Inflammatory macrophage (primary cell): ENCODE data around the gene EDN2.

Source experiments
- DNase-seq, 2 donors: peaks; one replicate each; pipeline ENCODE4 v3.0.0-alpha.2; 2020 to 2022

EDN2 gene

DNA sequence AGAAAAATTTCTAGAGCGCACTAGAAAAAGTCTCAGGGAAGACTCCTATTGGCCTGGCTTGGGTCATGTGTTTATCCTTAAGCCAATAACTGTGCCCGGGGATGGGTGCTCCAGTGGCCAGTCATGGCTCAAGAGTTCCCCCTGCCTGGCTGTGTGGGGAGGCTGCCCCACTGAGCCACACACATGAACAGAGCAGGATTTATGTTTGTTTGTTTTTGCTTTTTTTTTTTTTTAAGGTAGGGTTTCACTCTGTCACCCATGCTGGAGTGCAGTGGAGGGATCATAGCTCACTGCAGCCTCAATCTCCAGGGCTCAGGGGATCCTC, 21.8 kb downstream of the EDN2 start:
- no peak for DNase-seq

DNA sequence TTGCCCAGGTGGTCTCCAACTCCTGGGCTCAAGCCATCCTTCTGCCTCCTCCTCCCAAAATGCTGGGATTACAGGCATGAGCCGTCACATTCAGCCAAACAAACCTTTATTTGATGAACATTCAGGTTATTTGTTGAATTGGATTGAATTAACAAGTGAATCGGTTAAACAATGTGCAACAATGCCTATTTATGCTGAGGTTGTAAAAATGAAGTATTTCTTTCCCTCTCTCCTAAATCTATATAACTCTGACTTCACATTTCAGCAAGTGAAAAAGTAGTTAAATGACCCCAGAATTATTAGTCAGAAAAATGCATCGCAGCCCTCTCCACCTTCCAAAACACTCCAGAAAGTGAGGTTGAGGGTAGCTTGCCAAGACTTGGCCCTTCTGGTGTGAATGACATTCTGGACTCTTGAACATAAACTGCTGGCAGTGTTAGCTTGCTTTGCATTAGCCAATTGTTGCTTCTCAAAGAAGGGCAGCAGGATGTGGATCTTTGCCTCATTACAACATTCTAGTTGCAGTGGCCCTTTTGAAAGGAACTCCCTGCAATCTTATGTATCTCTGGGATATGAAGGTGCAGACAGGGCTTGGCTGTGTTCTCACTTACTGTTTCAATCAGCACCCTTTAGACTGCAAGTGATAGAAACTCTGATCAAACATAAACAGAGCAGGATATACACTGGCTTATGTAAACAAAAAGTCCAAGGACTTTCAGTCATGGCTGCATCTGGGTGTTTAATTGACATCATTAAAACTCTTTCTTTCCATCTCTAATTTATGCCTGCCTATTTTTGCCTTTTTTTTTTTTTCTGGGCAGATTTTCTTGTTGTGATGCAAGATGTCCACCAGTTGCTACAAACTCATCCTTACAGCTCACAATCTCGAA, 22.4 kb downstream of the EDN2 start:
- DNase-seq = peak in 1 of 2 donors; percentile 2

DNA sequence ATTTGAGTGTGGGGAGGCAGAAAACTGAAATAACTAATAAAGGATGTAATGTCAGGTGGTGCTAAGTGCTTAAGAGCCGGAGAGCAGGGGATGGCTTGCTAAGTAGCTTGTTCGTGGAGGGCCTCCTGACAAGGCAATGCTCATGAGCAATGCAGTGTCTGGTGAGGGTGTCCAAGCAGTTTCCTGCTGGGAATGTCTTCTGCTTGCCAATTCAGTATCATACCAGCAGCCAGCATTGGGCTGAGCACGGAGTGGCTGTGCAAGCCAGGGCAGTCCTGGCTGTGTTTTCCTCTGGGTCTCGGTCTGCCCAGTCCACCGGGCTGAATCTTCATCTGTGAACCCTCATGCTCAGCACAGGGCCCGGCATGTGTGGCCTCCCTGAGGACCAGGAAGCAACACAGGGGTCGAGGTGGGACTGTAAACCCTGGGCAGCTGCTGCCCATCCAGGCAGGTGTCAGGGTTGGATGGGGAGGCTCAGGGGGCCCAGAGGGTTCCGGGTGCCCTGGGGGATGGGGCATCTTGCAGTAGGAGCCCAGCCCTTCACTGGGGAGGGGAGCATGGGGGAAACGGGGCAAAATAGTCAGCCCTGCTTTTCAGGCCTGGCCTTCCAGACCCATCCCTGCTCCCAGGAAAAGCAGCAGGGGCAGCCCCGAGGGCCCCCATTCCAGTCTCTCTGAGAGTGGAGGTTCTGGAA, 27.5 kb downstream of the EDN2 start:
- no peak for DNase-seq

DNA sequence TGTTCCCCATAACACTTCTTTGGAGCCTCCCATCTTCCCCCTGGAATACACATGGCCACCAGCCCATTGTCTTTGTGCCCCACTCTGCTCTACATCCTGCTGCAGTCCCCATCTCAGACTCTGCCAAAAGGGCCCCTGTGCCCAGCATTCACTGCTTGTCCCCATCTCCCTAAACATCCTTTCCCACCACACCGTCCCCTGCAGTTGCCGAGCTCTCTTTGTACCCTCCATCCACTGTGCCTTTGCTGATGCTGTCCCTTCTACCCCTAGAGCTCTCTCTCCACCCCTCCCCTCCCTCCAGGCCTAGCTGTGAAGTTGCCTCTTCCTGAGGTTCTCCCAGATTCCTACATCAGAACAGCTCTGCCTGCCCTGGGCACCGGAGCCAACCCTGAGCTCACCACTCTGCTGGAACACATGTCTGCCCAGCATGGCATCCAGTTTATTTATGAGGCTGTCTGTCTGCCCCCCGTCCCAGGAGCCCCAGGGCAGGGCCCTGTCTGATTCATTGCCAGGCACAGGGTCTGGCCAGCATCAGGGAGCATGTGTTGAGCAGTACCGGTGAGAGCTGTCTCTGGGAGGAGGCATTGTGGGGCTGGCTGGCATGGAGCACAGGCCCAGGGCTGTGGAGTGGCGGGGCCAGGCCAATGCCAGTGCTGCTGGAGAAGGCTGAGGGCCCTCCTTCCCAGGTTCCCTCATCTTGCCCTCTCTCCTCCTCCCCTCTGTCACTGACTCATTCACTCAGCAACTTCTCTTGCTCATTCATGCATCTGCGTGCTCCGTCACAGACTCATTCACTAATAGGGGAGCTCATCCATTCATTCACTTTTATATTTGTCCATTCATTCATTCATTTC, 28.8 kb downstream of the EDN2 start:
- DNase-seq = no peak

DNA sequence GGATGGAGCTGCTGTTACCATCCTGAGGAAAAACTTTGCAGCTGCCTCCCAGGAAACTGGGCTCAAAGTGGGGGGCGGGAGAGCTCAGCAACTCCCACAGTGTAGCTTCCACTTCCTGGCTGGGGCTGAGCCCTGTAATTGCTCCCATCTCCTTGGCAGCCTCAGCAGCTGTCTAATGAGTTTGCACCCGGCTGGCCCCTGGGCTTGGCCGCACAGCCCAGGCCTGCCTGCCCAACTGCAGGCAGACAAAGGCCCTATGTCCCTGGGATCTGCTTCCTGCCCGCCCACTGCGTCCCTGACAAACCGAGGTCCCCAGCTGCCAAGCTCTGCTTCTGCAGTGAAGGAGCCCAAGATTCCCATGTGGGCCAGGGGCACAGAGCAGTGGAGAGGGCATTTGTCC, 30.1 kb downstream of the EDN2 start:
- no peak for DNase-seq

DNA sequence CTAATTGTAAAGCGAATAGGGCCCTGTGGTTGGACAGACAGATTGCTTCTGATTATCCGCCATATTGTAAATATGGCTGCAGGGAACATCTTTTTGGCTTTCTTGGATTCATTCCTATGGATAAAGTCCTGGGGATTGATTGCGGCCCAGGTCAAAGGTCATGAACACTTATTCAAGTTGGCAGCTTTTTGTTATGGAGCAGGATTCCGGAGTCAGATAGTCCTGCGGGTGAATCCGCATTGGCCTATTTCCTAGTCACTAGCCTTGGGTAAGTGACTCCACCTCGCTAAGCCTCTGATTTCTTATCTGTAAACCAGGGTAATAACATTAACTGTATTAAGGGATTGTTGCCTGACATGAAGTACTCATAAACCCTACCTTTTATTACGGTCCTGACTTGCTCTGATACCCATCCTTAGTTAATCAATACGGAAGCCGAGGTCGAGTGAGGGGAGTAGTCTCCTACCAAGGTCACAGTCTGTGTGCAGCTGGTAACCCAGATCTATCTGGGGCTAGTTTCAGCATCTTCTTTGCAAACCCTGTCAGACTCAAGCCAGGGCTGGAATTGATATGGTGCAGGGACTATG, 31.7 kb downstream of the EDN2 start:
- no peak for DNase-seq

DNA sequence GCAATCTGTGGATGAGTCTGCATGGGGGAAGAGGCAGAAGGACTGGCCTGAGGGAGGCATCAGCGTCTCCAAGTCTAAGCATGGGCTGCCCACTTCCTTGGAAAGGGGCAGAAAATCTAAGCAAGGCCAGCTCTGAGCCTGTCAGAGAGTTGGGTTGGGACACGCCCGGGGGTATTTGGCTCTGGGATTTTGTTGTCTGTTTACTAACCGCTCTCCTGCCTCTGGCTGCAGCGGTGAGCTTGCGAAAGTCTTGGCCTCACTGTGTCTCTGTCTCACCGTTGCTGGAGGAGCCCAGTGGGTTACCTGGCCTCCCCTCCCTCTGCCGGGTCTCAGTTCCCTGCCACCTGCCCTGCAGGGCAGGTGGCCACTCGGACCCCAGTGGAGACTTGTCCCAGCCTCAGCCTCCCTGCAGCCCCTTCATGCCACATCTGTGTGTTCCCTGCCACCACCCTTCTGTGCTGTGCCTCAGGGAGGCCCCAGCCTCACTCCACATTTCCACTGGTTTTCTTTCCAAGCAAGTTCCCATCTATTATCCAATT, 33.7 kb downstream of the EDN2 start:
- DNase-seq = no peak

DNA sequence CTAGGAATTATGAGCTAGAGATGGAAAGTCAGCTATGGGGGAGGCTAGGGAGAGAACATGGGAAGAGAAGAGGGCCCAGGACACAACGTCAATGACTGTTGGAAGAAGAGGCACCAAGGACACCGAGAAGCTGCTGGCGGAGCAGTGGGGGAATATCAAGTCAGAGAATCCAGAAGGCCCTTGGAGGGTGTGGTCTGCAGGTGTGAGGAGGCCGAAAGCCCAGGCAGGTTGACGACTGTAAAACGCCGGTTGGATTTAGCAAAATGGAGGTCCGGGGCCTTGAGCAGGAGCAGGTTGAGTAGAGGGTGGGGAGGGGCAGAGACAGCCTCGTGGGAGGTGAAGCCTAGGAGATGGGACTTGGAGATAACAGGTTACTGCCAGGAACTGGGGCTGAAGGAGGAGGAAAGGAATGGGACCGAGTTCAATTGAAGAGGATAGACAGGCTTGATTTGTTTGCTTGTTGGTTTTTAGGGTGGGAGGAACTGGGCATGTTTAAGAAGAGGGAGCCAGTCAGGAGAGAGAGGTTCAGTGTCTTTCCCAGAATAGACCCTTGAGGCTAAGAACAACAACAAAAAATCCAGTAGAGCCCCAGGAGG, 35.1 kb downstream of the EDN2 start:
- DNase-seq = no peak

DNA sequence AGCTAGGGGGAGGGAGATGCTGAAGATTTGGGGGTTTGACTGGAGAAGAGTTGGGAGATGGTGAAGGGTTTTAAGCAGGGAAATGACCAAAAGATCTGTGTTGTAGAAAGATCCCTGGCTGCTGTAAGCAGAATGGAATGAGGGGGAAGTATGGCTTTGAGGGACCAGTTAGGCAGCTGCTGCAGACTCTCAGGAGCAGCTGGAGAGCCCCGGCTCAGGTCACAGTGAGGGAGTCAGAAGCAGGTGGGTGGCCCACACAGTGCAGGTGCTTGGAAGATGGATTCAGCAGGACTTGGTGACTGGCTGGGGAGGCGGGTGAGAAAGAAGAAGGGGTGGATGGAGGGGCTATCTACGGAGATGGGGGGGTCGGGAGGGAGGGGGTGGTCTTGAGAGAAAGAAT, 35.7 kb downstream of the EDN2 start:
- no peak for DNase-seq

DNA sequence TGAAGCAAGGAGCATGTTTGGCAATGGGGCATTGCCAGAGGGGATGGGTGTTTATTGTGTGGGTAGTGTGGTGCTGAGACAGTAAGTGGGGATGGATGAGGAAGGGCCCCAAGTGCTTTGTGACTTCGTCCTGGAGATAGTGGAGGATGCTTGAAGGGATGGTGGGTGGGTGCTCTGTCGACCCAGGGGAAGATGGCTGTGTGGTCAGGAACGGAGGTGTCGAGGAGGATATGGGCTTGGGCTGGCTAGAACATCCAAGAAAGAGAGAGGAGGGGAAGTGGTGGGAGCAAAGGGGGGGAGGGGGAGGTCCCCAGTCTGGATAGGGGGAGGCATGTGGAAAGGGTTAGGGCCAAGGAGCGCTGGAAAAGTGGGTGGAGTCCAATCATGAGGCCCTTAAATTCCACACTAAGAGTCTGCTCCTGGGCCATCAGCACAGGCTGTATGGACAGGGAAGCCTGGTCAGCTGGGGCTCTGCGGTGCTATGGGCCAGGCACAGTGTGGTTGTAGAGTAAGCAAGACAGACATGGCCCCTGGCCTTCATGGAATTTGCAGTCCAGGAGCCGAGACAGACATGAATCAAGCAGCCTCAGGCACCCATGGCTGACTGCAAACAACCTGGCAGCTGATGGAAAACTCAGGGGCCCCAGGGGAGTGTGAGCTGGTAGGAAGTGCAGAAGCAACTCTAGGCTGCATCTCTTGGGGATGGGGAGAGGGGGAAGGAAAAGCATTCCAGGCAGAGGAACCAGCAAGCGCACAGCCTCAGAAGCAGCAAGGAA, 36.3 kb downstream of the EDN2 start:
- DNase-seq = no peak

DNA sequence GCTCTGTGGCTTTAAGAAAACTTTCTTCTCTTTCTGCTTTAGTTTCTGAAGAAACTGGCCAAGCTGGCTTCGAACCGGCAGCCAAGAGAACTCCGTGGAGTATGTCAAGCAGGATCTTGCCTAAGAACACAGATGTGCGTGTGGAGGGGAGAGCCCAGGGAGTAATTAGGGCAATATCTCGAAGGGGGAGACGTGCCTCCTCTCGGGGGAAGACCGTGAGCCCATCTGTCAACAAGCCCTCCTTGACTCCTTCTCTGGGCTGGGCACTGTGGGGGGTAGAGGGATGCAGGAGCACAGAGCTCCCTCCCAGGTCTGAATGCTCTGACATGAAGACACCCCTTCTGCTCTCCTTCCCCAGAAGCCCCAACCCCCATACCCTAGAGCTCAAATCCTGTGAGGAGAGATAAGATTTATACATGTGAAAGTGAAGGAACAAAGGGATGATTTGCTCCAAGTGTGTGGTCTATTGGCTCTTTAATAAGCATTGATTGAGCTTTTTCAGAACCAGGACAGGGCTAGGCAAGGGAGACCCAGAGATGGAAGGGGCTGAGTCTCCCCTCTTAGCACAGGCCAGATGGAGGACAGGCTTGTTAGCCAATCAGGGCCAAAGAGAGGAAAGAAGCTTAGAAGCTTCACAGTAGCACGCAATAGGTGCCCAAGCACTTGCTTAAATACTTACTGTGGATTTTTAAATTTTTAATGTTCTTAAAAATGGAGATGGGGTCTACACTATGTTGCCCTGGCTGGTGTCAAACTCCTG, 37.5 kb downstream of the EDN2 start:
- DNase-seq = no peak

DNA sequence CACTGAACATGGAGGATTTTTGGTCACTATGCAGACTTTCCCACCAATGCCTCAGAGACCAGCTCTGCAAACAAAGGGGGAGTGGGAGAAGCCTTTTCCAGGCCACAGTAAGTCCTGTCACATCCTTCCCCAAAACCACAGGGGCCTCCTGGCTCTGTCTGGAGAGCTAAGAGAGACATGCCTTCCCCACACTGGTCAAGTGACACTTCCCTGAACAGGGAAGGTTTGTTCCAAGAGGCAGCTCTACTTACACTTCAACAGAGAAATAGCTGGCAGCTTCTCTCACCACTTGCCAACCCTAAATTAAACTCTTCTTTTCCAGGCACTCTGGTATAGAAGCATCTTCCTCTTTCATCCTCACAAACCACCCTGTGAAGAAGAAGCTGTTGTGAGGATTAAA, 39.7 kb downstream of the EDN2 start:
- no peak for DNase-seq

DNA sequence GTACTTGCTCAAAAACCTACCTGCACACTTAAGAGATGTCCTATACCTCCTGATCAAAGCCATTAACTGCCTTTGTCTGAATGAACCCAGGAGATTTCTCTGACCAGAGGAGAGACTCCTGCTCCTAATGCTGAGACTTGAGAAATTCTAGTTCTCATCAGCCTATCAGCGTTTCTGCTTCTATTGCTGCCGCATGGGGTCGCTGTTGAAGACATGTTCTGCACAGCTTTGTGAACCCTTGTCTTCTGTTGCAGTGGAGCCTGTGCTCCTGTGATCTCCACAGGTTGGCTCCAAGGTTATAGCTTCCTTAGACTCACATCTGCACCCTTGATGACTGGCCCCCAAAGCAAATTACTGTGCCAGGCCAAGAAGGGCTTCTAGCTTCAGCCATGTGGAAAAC, 40.2 kb downstream of the EDN2 start:
- peak in 1 of 2 donors; percentile 18 for DNase-seq

DNA sequence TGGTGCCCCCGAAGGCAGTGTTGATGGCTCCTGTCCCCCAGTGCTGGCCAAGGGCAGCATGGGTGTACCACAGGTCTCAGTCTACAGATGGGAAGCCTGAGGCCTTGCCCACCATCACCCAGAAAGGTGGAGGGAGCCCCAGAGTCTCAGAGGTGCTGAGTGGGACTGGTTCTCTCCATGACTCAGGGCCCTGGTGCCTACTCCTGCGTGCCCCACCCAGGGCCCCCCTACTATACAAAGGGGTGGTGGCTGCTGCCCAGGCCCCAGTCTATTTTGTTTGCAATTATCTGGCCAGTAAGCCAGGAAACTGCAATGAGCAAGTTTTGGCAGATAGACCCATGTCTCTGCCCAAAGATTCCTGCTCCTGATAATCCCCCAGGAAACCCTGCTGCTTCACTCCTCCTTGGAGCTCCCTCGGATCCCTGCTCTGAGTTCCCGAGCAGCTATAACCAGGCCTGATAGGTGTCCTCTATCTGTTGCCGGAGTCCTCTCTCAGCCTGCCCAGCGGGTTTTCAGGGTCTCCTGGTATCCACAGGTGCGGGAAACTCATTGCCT, 41.7 kb downstream of the EDN2 start:
- no peak for DNase-seq

DNA sequence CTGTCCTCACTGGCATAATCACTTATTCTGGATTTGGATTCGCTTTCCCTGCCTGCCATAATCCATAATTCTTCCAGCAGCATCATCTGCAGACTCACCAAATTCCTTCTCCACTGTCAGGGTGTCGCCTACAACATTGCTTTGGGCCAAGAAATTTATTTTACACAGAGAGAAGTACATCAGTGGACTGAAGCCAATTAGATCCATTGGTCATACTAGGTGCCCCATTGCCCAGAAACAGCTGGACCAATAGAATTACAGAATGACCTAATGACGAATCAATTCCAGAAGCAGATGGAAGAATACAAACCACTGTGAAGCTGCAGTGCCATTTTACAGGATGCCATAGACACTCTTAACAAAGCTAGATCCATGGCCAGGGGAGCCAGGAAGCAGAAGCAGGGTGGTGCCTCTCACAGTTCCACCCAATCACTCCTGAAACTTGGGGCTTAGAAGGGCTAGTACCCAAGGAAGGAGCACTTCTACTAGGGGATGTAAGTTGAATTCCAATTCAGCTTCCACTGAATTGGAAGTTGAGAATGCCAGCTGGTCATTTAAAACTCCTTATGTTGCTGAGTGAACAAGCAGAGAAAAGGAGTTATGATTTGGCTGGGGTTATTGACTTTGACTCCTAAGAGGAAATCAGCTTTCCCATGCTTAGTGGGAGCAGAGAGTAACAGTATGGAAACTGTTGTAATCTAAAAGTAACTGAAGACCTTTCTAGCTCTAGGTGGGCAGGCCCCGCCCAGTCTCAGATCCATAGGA, 44.0 kb downstream of the EDN2 start:
- DNase-seq = no peak

DNA sequence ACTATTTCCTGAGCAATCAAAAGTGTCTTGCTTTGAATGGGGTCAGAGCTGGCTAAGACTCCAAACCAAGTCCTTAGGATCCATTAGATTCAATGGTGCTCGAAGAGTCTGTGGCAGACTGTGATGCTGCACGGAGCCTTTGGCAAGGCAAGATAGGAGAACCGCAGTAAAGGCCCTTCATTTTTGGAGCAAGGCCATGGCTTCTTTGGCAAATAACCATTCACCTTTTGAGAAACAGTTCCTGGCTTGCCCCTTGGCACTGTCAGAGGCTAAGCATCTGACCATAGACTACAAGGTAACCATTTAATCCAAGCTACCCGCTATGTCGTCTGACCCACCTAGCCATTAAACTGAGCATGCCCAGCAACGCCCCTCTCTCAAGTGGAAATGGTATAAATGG, 45.2 kb downstream of the EDN2 start:
- no peak for DNase-seq

DNA sequence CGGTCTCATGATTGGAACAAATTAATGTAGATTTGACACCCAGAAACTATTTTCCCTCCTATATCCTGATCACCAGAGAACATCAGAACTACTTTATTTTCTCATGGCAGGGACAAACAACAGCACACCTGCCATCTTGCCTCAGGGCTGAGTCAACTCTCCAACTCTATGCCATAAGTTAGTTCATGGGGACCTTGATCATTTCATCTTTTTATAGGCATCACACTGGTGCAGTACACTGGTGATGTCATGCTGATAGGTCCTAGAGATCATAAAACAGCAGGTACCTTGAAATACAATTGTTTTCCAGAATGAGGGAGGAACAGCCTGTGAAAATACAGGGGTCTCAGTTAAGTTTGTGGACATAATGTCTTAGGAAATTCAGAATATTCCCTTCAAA, 45.8 kb downstream of the EDN2 start:
- no peak for DNase-seq

DNA sequence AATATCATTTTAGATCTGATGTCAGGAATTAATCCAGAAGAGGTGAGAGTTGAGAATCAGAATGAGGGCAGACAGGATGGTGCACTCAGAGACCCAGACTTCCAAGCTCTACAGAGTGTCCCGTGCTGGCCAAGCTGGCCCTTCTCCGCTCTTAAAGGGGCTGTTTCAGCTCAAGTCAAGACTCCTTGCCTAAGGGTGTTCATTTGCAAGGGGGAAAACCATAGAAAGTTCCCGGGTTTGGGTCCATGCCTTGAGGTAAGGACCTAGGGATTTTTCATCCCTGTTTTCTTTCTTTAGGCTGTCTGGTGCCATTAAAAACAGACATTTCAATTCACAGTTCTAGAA, 47.5 kb downstream of the EDN2 start:
- no peak for DNase-seq

DNA sequence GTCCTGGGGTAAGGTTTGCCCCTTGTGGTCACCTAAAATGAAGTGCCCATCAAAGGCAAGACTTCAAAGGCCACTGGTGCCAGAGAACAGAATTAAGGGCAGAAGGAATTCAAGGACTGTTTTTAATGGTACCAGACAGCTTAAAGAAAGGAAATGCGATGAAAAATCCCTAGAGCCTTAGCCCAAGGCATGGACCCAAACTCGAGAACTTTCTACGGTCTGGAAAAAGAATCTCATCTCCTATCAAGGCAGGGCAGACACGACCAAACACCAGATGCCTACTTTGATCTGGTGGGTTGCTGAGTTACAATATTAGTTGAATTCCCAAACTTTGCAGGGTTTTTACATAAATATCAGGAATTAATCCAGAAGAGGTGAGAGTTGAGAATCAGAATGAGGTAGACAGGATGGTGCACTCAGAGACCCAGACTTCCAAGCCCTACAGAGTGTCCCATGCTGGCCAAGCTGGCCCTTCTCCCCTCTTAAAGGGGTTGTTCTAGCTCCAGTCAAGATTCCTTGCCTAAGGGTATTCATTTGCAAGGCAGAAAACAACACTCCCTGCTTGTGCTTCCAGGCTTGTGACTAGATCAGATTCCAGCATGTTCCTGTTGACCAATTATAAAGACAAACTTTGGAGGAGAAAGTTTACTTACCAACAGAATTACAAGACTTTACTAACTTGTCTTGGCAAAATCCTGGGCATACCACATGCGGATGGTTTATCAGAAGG, 48.0 kb downstream of the EDN2 start:
- DNase-seq = no peak
